Hepatocyte (in vitro differentiated cells): Measurements from ENCODE around the gene RASGRF1. TPM values are rescaled to one million over a fixed set of nuclear protein-coding genes. Genes with fewer than 3 reads are reported as not detected.

ENCODE experiments used
- DNase-seq: peaks from one replicate; pipeline ENCODE4 v3.0.0-alpha.2; 2016; ENCODE audit warnings: low spot score
- H2AFZ ChIP-seq: fragments of 200-600 bp; sonication (generic); 2 replicates; pipeline ENCODE4 v1.6.0; 2016; ENCODE audit warnings: antibody characterized with exemption, mild to moderate bottlenecking
- H3K27ac ChIP-seq: fragments of 200-600 bp; sonication (generic); 2 replicates; pipeline ENCODE4 v1.5.1; 2016; ENCODE audit warnings: mild to moderate bottlenecking
- H3K27me3 ChIP-seq: fragments of 200-600 bp; sonication (generic); 2 replicates; pipeline ENCODE4 v1.6.1; 2016
- H3K36me3 ChIP-seq: fragments of 200-600 bp; sonication (generic); replicated peaks from 2 replicates; pipeline ENCODE4 v1.5.1; 2016; ENCODE audit warnings: low read depth; ENCODE audit not compliant: insufficient read depth
- H3K4me1 ChIP-seq: fragments of 200-600 bp; sonication (generic); 2 replicates; pipeline ENCODE4 v1.5.1; 2016; ENCODE audit warnings: mild to moderate bottlenecking, moderate library complexity; ENCODE audit not compliant: insufficient read depth
- H3K4me2 ChIP-seq: fragments of 200-600 bp; sonication (generic); 2 replicates; pipeline ENCODE4 v1.6.0; 2016
- H3K4me3 ChIP-seq: fragments of 200-600 bp; sonication (generic); 2 replicates; pipeline ENCODE4 v1.5.1; 2016; ENCODE audit warnings: mild to moderate bottlenecking
- H3K79me2 ChIP-seq: fragments of 200-600 bp; sonication (generic); 2 replicates; pipeline ENCODE4 v1.6.0; 2017; ENCODE audit warnings: mild to moderate bottlenecking
- H3K9me2 ChIP-seq: fragments of 200-600 bp; sonication (generic); replicated peaks from 2 replicates; pipeline ENCODE4 v1.6.0; 2017; ENCODE audit warnings: mild to moderate bottlenecking; ENCODE audit not compliant: insufficient read depth
- H3K9me3 ChIP-seq: fragments of 200-600 bp; sonication (generic); 2 replicates; pipeline ENCODE4 v1.5.1; 2016; ENCODE audit warnings: low read depth, mild to moderate bottlenecking
- H4K20me1 ChIP-seq: fragments of 200-600 bp; sonication (generic); 2 replicates; pipeline ENCODE4 v1.6.0; 2016; ENCODE audit warnings: mild to moderate bottlenecking; ENCODE audit not compliant: insufficient read depth, poor library complexity, severe bottlenecking
- EZH2 ChIP-seq: fragments of 200-600 bp; sonication (generic); IDR thresholded peaks from 2 replicates; pipeline ENCODE4 v1.6.1; 2016; ENCODE audit warnings: antibody characterized with exemption, mild to moderate bottlenecking, borderline replicate concordance
- EZH2phosphoT487 ChIP-seq: fragments of 200-600 bp; sonication (generic); IDR thresholded peaks from one replicate; pipeline ENCODE4 v1.6.1; 2018; ENCODE audit warnings: antibody characterized with exemption, mild to moderate bottlenecking, low read depth, moderate library complexity; ENCODE audit not compliant: unreplicated experiment, severe bottlenecking
- WGBS: methylation state at CpG from one replicate; pipeline ENCODE4 v1.1.6; 2016; ENCODE audit warnings: low lambda C conversion rate; ENCODE audit errors: missing lambda C conversion rate; 5-methylcytosine and 5-hydroxymethylcytosine counted together
- polyA plus RNA-seq: library from polyadenylated mRNA; unstranded; fragments of >200 nt; fragmentation: Nextera tagmentation; extraction: Ambion mirVana; gene quantifications from 2 replicates; pipeline ENCODE4 v1.2.1, GENCODE V29; 2016
- total RNA-seq: library from RNA; depleted of rRNA; stranded (reverse); fragments of >200 nt; gene quantifications from 2 replicates; pipeline ENCODE4 v1.2.3, GENCODE V29; 2014
- TF ChIP-seq, protein P1 (sequence below): fragments of 200-600 bp; sonication (generic); IDR thresholded peaks from 2 replicates; pipeline ENCODE4 v1.5.1; 2016; ENCODE audit warnings: antibody characterized with exemption, mild to moderate bottlenecking; ENCODE audit not compliant: poor library complexity

RASGRF1 gene
- total and polyA plus RNA-seq, 2 experiments from 2014 or later: 0.52 to 1.5 TPM

DNA sequence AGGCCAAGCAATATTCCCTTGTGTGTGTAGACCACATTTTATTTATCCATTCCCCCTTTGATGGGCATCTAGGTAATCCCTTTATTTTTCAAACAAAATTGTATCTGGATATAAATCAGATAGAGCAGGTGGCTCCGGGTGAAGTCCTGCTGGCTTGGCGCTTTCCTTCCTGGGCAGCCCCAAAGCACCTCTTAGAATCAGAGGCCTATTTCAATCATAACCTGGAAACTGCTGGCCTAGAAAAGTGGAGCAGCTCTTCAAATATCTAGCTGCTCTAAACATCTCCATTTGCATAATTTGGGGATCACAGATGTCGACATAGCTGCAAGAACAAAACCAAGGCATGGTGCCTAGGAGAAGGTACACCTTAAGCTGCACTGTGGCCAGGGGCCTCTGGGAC lies 40.2 kb downstream of the RASGRF1 start:
- DNase-seq: no peak
- Histone ChIP-seq H3K4me1 (no peaks in the 10 kb centered on the region), H3K36me3 (no peaks in the 10 kb centered on the region), H3K79me2 (no peaks in the 10 kb centered on the region), H3K27ac (no peak overlapping the region), H3K4me2 (no peak overlapping the region), H3K9me2 (no peaks in the 10 kb centered on the region), H4K20me1 (no peaks in the 10 kb centered on the region), H3K27me3 (no peaks in the 10 kb centered on the region), H3K4me3 (no peak overlapping the region), H2AFZ (no peak overlapping the region), H3K9me3 (no peaks in the 10 kb centered on the region)
- TF ChIP-seq EZH2phosphoT487: no peak
- TF ChIP-seq, protein P1, sequence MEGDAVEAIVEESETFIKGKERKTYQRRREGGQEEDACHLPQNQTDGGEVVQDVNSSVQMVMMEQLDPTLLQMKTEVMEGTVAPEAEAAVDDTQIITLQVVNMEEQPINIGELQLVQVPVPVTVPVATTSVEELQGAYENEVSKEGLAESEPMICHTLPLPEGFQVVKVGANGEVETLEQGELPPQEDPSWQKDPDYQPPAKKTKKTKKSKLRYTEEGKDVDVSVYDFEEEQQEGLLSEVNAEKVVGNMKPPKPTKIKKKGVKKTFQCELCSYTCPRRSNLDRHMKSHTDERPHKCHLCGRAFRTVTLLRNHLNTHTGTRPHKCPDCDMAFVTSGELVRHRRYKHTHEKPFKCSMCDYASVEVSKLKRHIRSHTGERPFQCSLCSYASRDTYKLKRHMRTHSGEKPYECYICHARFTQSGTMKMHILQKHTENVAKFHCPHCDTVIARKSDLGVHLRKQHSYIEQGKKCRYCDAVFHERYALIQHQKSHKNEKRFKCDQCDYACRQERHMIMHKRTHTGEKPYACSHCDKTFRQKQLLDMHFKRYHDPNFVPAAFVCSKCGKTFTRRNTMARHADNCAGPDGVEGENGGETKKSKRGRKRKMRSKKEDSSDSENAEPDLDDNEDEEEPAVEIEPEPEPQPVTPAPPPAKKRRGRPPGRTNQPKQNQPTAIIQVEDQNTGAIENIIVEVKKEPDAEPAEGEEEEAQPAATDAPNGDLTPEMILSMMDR: no peak
- TF ChIP-seq EZH2: no peak
- 86% methylated on average over 3 of the region's 3 CpGs for WGBS

DNA sequence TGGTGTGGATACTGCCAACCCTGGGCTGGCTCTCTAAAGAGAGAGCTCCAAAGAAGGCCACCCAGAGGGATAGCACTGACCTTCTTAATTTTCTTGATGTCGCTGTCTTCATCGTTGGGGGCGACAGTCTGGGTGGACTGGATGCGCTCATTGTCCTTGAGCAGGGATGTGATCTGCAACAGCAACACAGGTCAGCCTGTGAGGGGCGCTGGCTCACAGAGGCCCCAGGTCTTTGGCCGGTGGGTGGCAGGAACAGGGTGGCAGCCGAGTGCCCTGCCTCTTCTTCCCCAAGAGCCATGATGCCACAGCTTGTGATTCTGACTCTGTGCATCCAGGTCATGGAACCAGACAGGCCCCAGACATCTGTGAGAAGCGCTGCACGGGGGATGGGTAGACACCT lies 41.2 kb downstream of the RASGRF1 start:
- no peak overlapping the region for H2AFZ ChIP-seq
- no peaks in the 10 kb centered on the region for H3K4me1 ChIP-seq
- H3K27ac ChIP-seq: no peak overlapping the region
- no peaks in the 10 kb centered on the region for H4K20me1 ChIP-seq
- H3K4me2 ChIP-seq: no peak overlapping the region
- H3K9me3 ChIP-seq: no peaks in the 10 kb centered on the region
- no peak overlapping the region for H3K4me3 ChIP-seq
- H3K79me2 ChIP-seq: no peaks in the 10 kb centered on the region
- H3K9me2 ChIP-seq: no peaks in the 10 kb centered on the region
- no peaks in the 10 kb centered on the region for H3K27me3 ChIP-seq
- TF ChIP-seq EZH2phosphoT487: no peak
- TF ChIP-seq, protein P1: no peak
- TF ChIP-seq EZH2: no peak
- no peak for DNase-seq
- H3K36me3 ChIP-seq: no peaks in the 10 kb centered on the region
- WGBS: 89% methylated on average over 9 of the region's 9 CpGs

DNA sequence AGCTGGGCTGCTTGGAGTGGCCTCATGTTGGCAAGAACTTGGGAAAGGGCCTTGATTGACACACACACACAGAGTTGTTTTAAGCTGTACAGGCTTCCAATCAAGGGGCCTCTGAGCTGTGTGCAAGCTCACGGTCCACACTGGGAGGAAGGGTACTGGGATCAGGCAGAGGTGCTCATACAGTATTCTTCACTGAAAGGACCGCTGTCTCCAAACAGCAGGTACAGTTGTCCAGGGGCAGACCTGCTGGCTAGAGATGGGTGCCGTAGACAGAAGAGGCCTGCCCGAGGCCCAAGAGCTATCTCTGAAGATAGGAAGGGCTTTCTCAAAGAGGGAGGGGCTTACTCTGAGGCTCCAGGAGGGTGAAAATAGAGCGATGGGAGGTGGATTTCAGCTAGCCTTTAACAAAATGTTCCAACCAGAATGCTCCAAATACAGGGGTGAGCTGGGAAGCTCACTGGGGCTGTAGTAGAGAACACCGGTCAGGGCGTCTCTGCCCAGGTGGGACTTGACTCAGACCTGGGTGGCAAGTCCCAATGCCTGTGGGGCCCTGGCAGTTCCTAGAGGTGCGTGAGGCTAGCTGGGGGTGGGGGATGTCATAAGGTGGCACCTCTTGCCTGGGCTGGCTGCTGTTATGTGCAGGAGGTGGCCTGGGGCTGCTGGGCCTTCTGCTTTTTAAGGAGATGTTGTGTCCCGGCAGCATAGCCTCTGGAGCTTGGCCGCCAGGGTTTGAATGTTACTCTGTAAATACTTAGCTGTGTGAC lies 42.7 kb downstream of the RASGRF1 start:
- Histone ChIP-seq H4K20me1 (no peaks in the 10 kb centered on the region), H3K9me3 (no peaks in the 10 kb centered on the region), H3K4me1 (no peaks in the 10 kb centered on the region), H3K9me2 (no peaks in the 10 kb centered on the region), H3K4me2 (no peak overlapping the region), H3K27ac (no peak overlapping the region), H3K4me3 (no peak overlapping the region), H3K27me3 (no peaks in the 10 kb centered on the region), H2AFZ (no peak overlapping the region), H3K79me2 (no peaks in the 10 kb centered on the region), H3K36me3 (no peaks in the 10 kb centered on the region)
- 89% methylated on average over 10 of the region's 10 CpGs for WGBS
- DNase-seq: no peak
- TF ChIP-seq EZH2 (no peak), EZH2phosphoT487 (no peak)
- TF ChIP-seq, protein P1: no peak
